22Rv1 (cell line): Measurements from ENCODE around the gene COL24A1.

Experiments used
- CTCF ChIP-seq: fragments of 450-650 bp; IDR thresholded peaks from 2 replicates; pipeline ENCODE4 v1.5.1; 2017; ENCODE audit warnings: mild to moderate bottlenecking
- ZFX ChIP-seq: fragments of 450-650 bp; IDR thresholded peaks from 2 replicates; pipeline ENCODE4 v1.6.1; 2017; ENCODE audit warnings: antibody characterized with exemption, borderline replicate concordance

- TF ChIP-seq CTCF, result no peak
- no peak for TF ChIP-seq ZFX
Observed at GRCh38 chr1:85822696-85823095, 333.9 kb downstream of the COL24A1 start.
